Measurements from ENCODE around the gene RFX1. TPM values are rescaled to one million over a fixed set of nuclear protein-coding genes. Genes with fewer than 3 reads are reported as not detected.

The RFX1 gene
- total and polyA plus RNA-seq, 2 donors from 2014 or later: 5.2 to 17.9 TPM

DNA sequence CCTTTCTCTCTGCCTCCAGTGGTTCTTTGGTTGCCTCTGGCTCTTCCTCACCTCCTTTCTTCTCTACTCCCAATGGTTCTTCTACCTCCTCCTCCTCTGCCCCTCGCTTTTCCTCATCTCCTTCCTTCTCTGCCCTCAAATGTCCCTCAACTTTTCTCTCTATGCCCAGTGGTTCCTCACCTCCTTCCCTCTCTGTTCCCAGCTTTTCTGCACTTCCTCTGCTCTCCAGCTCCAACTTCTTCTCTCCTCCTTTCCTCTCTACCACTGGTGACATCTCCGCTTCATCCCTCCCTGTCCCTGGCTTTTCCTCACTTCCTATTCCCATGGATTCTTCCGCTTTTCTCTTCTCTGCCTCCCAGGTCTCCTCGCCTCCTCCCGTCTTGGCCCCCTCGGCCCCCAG is 48.0 kb upstream of the RFX1 start:
- Histone ChIP-seq H3K9ac (ENCODE audit: low read length in 3 of 3) (no peak overlapping the region), H3K27me3 (ENCODE audit: control insufficient read depth, insufficient read depth, low read length) (no peaks in the 10 kb centered on the region), H3K9me3 (ENCODE audit: control insufficient read depth in 2 of 3, insufficient read depth in 1 of 3, low read length in 3 of 3) (no peaks in the 10 kb centered on the region), H3K36me3 (ENCODE audit: control insufficient read depth in 2 of 3, insufficient read depth in 3 of 3, low read length in 3 of 3) (no peaks in the 10 kb centered on the region), H3K4me1 (ENCODE audit: control insufficient read depth in 2 of 3, insufficient read depth in 2 of 3, low read depth in 1 of 3, low read length in 3 of 3) (peaks cover 0 to 7% (median 6%) of the 10 kb centered on the region in 3 donors), H3K4me3 (ENCODE audit: low read length in 3 of 3) (no peak overlapping the region), H3K27ac (ENCODE audit: low read depth in 2 of 2, low read length in 2 of 2) (no peak overlapping the region)
- FAIRE-seq (no peak), DNase-seq (no peak)
- intact Hi-C loops (cut with DNase I): loop anchor here (10.0 kb wide), 1 partner anchor 169 kb away; no protein-coding TSS in a partner anchor
- TF ChIP-seq, protein P1, sequence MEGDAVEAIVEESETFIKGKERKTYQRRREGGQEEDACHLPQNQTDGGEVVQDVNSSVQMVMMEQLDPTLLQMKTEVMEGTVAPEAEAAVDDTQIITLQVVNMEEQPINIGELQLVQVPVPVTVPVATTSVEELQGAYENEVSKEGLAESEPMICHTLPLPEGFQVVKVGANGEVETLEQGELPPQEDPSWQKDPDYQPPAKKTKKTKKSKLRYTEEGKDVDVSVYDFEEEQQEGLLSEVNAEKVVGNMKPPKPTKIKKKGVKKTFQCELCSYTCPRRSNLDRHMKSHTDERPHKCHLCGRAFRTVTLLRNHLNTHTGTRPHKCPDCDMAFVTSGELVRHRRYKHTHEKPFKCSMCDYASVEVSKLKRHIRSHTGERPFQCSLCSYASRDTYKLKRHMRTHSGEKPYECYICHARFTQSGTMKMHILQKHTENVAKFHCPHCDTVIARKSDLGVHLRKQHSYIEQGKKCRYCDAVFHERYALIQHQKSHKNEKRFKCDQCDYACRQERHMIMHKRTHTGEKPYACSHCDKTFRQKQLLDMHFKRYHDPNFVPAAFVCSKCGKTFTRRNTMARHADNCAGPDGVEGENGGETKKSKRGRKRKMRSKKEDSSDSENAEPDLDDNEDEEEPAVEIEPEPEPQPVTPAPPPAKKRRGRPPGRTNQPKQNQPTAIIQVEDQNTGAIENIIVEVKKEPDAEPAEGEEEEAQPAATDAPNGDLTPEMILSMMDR (IDR thresholded peaks at IDR 0.05; ENCODE audit: borderline replicate concordance, extremely low read depth, insufficient read depth): no peak

DNA sequence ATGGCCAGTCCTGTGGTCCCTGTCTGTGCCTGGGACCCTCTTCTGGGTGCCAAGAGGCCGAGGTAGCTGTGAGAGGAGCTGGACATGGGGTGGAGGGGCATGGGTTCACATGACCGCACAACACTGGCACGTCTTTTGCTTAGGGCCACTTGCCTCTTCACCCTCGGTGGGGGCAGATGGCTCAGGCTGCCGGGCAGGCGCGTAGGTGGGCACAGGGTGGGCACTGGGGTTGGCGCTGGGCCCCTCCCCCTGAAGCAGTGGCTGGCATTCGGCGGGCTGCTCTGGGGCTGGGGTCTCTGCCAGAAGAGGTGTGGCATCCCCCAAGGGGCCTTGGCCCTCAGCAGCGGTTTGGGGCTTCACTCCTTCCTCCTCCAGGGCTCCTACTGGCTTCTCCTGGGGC is 47.4 kb upstream of the RFX1 start:
- no peak for DNase-seq
- intact Hi-C loops (cut with DNase I): loop anchor here (10.0 kb wide), 1 partner anchor 169 kb away; no protein-coding TSS in a partner anchor
- Histone ChIP-seq H3K27me3 (ENCODE audit: control insufficient read depth, insufficient read depth, low read length) (no peaks in the 10 kb centered on the region), H3K27ac (ENCODE audit: low read depth in 2 of 2, low read length in 2 of 2) (no peak overlapping the region), H3K4me3 (ENCODE audit: low read length in 3 of 3) (no peak overlapping the region), H3K36me3 (ENCODE audit: control insufficient read depth in 2 of 3, insufficient read depth in 3 of 3, low read length in 3 of 3) (no peaks in the 10 kb centered on the region), H3K9ac (ENCODE audit: low read length in 3 of 3) (no peak overlapping the region), H3K4me1 (ENCODE audit: control insufficient read depth in 2 of 3, insufficient read depth in 2 of 3, low read depth in 1 of 3, low read length in 3 of 3) (peaks cover 0 to 7% (median 3%) of the 10 kb centered on the region in 3 donors), H3K9me3 (ENCODE audit: control insufficient read depth in 2 of 3, insufficient read depth in 1 of 3, low read length in 3 of 3) (peaks cover 0 to 3% (median 0%) of the 10 kb centered on the region in 3 donors)
- no peak for FAIRE-seq
- TF ChIP-seq, protein P1 (IDR thresholded peaks at IDR 0.05; ENCODE audit: borderline replicate concordance, extremely low read depth, insufficient read depth): no peak

- no peak for DNase-seq
- FAIRE-seq: no peak
- no peaks in the 10 kb centered on the region for H3K27me3 ChIP-seq (ENCODE audit: control insufficient read depth, insufficient read depth, low read length)
- no peak overlapping the region for H3K9ac ChIP-seq (ENCODE audit: low read length in 3 of 3)
- H3K4me3 ChIP-seq (ENCODE audit: low read length in 3 of 3): no peak overlapping the region
- peaks cover 0 to 3% (median 0%) of the 10 kb centered on the region in 3 donors for H3K4me1 ChIP-seq (ENCODE audit: control insufficient read depth in 2 of 3, insufficient read depth in 2 of 3, low read depth in 1 of 3, low read length in 3 of 3)
- intact Hi-C loops (cut with DNase I): loop anchor here (10.0 kb wide), 1 partner anchor 168 kb away; no protein-coding TSS in a partner anchor
- TF ChIP-seq, protein P1 (IDR thresholded peaks at IDR 0.05; ENCODE audit: borderline replicate concordance, extremely low read depth, insufficient read depth): no peak
- no peaks in the 10 kb centered on the region for H3K36me3 ChIP-seq (ENCODE audit: control insufficient read depth in 2 of 3, insufficient read depth in 3 of 3, low read length in 3 of 3)
- H3K27ac ChIP-seq (ENCODE audit: low read depth in 2 of 2, low read length in 2 of 2): no peak overlapping the region
- H3K9me3 ChIP-seq (ENCODE audit: control insufficient read depth in 2 of 3, insufficient read depth in 1 of 3, low read length in 3 of 3): peaks cover 0 to 5% (median 0%) of the 10 kb centered on the region in 3 donors
Measured at GRCh38 chr19:14053032-14053431, 46.9 kb upstream of the RFX1 start.

DNA sequence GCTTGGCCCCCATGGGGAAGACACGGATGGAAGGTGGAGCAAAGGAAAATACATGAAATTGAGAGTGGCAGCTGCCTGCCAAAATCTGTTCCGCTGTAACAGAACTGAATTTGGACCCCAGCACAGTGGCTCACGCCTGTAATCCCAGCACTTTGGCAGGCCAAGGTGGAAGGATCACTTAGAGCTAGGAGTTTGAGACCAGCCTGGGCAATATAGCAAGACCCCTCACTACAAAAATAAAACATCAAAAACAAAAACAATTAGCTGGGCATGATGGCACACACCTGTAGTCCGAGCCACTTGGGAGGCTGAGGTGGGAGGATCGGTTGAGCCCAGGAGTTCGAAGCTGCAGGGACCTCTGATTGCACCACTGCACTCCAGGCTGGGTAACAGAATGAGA is 46.4 kb upstream of the RFX1 start:
- no peaks in the 10 kb centered on the region for H3K4me1 ChIP-seq (ENCODE audit: control insufficient read depth in 2 of 3, insufficient read depth in 2 of 3, low read depth in 1 of 3, low read length in 3 of 3)
- no peak overlapping the region for H3K27ac ChIP-seq (ENCODE audit: low read depth in 2 of 2, low read length in 2 of 2)
- intact Hi-C loops (cut with DNase I): loop anchor here (10.0 kb wide), 1 partner anchor 168 kb away; no protein-coding TSS in a partner anchor
- H3K9ac ChIP-seq (ENCODE audit: low read length in 3 of 3): no peak overlapping the region
- peaks cover 0 to 5% (median 0%) of the 10 kb centered on the region in 3 donors for H3K9me3 ChIP-seq (ENCODE audit: control insufficient read depth in 2 of 3, insufficient read depth in 1 of 3, low read length in 3 of 3)
- no peaks in the 10 kb centered on the region for H3K36me3 ChIP-seq (ENCODE audit: control insufficient read depth in 2 of 3, insufficient read depth in 3 of 3, low read length in 3 of 3)
- TF ChIP-seq, protein P1 (IDR thresholded peaks at IDR 0.05; ENCODE audit: borderline replicate concordance, extremely low read depth, insufficient read depth): no peak
- DNase-seq (no peak), FAIRE-seq (no peak)
- no peaks in the 10 kb centered on the region for H3K27me3 ChIP-seq (ENCODE audit: control insufficient read depth, insufficient read depth, low read length)
- H3K4me3 ChIP-seq (ENCODE audit: low read length in 3 of 3): no peak overlapping the region
